ENCODE data around the gene CUX1.

Gene CUX1

GRCh38 chr7:102310414-102310815 lies 493.0 kb downstream of the CUX1 start:
- TF ChIP-seq GATA3 (IDR thresholded peaks at IDR 0.05; ENCODE audit: low read depth, low read length) = no peak
- TF ChIP-seq GATA2 (IDR thresholded peaks at IDR 0.05; ENCODE audit: low read depth, low read length) = no peak

GRCh38 chr7:102312317-102312716 lies 494.9 kb downstream of the CUX1 start:
- TF ChIP-seq GATA3 (IDR thresholded peaks at IDR 0.05; ENCODE audit: low read depth, low read length) (no peak), GATA2 (IDR thresholded peaks at IDR 0.05; ENCODE audit: low read depth, low read length) (no peak)

GRCh38 chr7:102313997-102314780 lies 496.8 kb downstream of the CUX1 start:
- TF ChIP-seq GATA3 (IDR thresholded peaks at IDR 0.05; ENCODE audit: low read depth, low read length) = no peak
- no peak for TF ChIP-seq GATA2 (IDR thresholded peaks at IDR 0.05; ENCODE audit: low read depth, low read length)

GRCh38 chr7:102317231-102318059 lies 500.0 kb downstream of the CUX1 start:
- no peak for TF ChIP-seq GATA2 (IDR thresholded peaks at IDR 0.05; ENCODE audit: low read depth, low read length)
- no peak for TF ChIP-seq GATA3 (IDR thresholded peaks at IDR 0.05; ENCODE audit: low read depth, low read length)

- TF ChIP-seq GATA3 (IDR thresholded peaks at IDR 0.05; ENCODE audit: low read depth, low read length) (no peak), GATA2 (IDR thresholded peaks at IDR 0.05; ENCODE audit: low read depth, low read length) (no peak)
These were observed 501.1 kb downstream of the CUX1 start for GRCh38 chr7:102318482-102318971.

- TF ChIP-seq GATA3 (IDR thresholded peaks at IDR 0.05; ENCODE audit: low read depth, low read length) = no peak
- no peak for TF ChIP-seq GATA2 (IDR thresholded peaks at IDR 0.05; ENCODE audit: low read depth, low read length)
These were observed 502.2 kb downstream of the CUX1 start for GRCh38 chr7:102319671-102320070.

GRCh38 chr7:102320181-102320580 lies 502.8 kb downstream of the CUX1 start:
- TF ChIP-seq GATA2 (IDR thresholded peaks at IDR 0.05; ENCODE audit: low read depth, low read length) = no peak
- TF ChIP-seq GATA3 (IDR thresholded peaks at IDR 0.05; ENCODE audit: low read depth, low read length) = no peak

GRCh38 chr7:102320601-102321350 lies 503.4 kb downstream of the CUX1 start:
- TF ChIP-seq GATA3 (IDR thresholded peaks at IDR 0.05; ENCODE audit: low read depth, low read length) = no peak

GRCh38 chr7:102321351-102322201 lies 504.1 kb downstream of the CUX1 start:
- TF ChIP-seq GATA3 (IDR thresholded peaks at IDR 0.05; ENCODE audit: low read depth, low read length) (no peak), GATA2 (IDR thresholded peaks at IDR 0.05; ENCODE audit: low read depth, low read length) (no peak)

- TF ChIP-seq GATA3 (IDR thresholded peaks at IDR 0.05; ENCODE audit: low read depth, low read length) (no peak), GATA2 (IDR thresholded peaks at IDR 0.05; ENCODE audit: low read depth, low read length) (no peak)
These were observed 504.8 kb downstream of the CUX1 start for GRCh38 chr7:102322202-102322715.

GRCh38 chr7:102323914-102324195 lies 506.4 kb downstream of the CUX1 start:
- TF ChIP-seq GATA3 (IDR thresholded peaks at IDR 0.05; ENCODE audit: low read depth, low read length) = no peak
- TF ChIP-seq GATA2 (IDR thresholded peaks at IDR 0.05; ENCODE audit: low read depth, low read length) = no peak

- TF ChIP-seq GATA2 (IDR thresholded peaks at IDR 0.05; ENCODE audit: low read depth, low read length) = no peak
- no peak for TF ChIP-seq GATA3 (IDR thresholded peaks at IDR 0.05; ENCODE audit: low read depth, low read length)
These were observed 508.9 kb downstream of the CUX1 start for GRCh38 chr7:102326157-102326889.

Measured in SH-SY5Y (cell line).